ENCODE results near the gene CXCL17. TPM values are rescaled to one million over a fixed set of nuclear protein-coding genes. Genes with fewer than 3 reads are reported as not detected.
"Not testable (repeated sequence)": the region's sequence is repeated elsewhere in the genome, so short reads cannot be mapped to it uniquely, and the experiment has no call there.

Gene CXCL17
- total and polyA plus RNA-seq, 2 donors: 1.7 to 10.8 TPM

GRCh38 chr19:42452590-42452989 lies 9.8 kb upstream of the CXCL17 start:
- Histone ChIP-seq H3K36me3 (ENCODE audit: insufficient read depth) (no peaks in the 10 kb centered on the region), H3K4me1 (ENCODE audit: insufficient read depth) (no peaks in the 10 kb centered on the region), H3K27ac (ENCODE audit: low read depth) (no peak overlapping the region), H3K4me3 (ENCODE audit: low read depth, low read length) (no peak overlapping the region)
- no peak for DNase-seq (ENCODE audit: extremely low spot score)
- 43% methylated on average over 4 of the region's 4 CpGs for WGBS

- WGBS: under 1% methylated on average over 3 of the region's 3 CpGs
- H3K4me3 ChIP-seq (ENCODE audit: low read depth, low read length): no peak overlapping the region
- peak; percentile 54 for DNase-seq (ENCODE audit: extremely low spot score)
- H3K4me1 ChIP-seq (ENCODE audit: insufficient read depth): no peaks in the 10 kb centered on the region
- H3K27ac ChIP-seq (ENCODE audit: low read depth): no peak overlapping the region
- no peaks in the 10 kb centered on the region for H3K36me3 ChIP-seq (ENCODE audit: insufficient read depth)
Measured at GRCh38 chr19:42450314-42450934, 7.7 kb upstream of the CXCL17 start.

- 73% methylated on average over 5 of the region's 5 CpGs for WGBS
- H3K36me3 ChIP-seq (ENCODE audit: insufficient read depth); H3K27ac ChIP-seq (ENCODE audit: low read depth); DNase-seq (ENCODE audit: extremely low spot score); H3K4me3 ChIP-seq (ENCODE audit: low read depth, low read length); H3K4me1 ChIP-seq (ENCODE audit: insufficient read depth): not testable (repeated sequence)
Measured at GRCh38 chr19:42448306-42448705, 5.6 kb upstream of the CXCL17 start.

- no peaks in the 10 kb centered on the region for H3K36me3 ChIP-seq (ENCODE audit: insufficient read depth)
- no peak overlapping the region for H3K4me3 ChIP-seq (ENCODE audit: low read depth, low read length)
- H3K27ac ChIP-seq (ENCODE audit: low read depth): no peak overlapping the region
- no peak for DNase-seq (ENCODE audit: extremely low spot score)
- 88% methylated on average over 7 of the region's 7 CpGs for WGBS
- H3K4me1 ChIP-seq (ENCODE audit: insufficient read depth): no peaks in the 10 kb centered on the region
Measured at GRCh38 chr19:42445948-42446347, 3.2 kb upstream of the CXCL17 start.

- DNase-seq (ENCODE audit: extremely low spot score): no peak
- 58% methylated on average over 4 of the region's 4 CpGs for WGBS
- Histone ChIP-seq H3K4me1 (ENCODE audit: insufficient read depth) (no peaks in the 10 kb centered on the region), H3K4me3 (ENCODE audit: low read depth, low read length) (no peak overlapping the region), H3K27ac (ENCODE audit: low read depth) (peak overlapping the region; percentile 62), H3K36me3 (ENCODE audit: insufficient read depth) (no peaks in the 10 kb centered on the region)
Measured at GRCh38 chr19:42443944-42444398, 1.2 kb upstream of the CXCL17 start.

GRCh38 chr19:42441049-42441445 lies 1.7 kb downstream of the CXCL17 start:
- no peaks in the 10 kb centered on the region for H3K36me3 ChIP-seq (ENCODE audit: insufficient read depth)
- no peak overlapping the region for H3K4me3 ChIP-seq (ENCODE audit: low read depth, low read length)
- peak overlapping the region; percentile 64 for H3K27ac ChIP-seq (ENCODE audit: low read depth)
- 60% methylated on average over 2 of the region's 2 CpGs for WGBS
- no peaks in the 10 kb centered on the region for H3K4me1 ChIP-seq (ENCODE audit: insufficient read depth)
- DNase-seq (ENCODE audit: extremely low spot score): peak; percentile 75

GRCh38 chr19:42440357-42441048 lies 2.2 kb downstream of the CXCL17 start:
- Histone ChIP-seq H3K27ac (ENCODE audit: low read depth) (peak overlapping the region; percentile 64), H3K4me3 (ENCODE audit: low read depth, low read length) (no peak overlapping the region), H3K4me1 (ENCODE audit: insufficient read depth) (no peaks in the 10 kb centered on the region), H3K36me3 (ENCODE audit: insufficient read depth) (no peaks in the 10 kb centered on the region)
- 29% methylated on average over 16 of the region's 16 CpGs for WGBS
- DNase-seq (ENCODE audit: extremely low spot score): no peak

- Histone ChIP-seq H3K4me3 (ENCODE audit: low read depth, low read length) (no peak overlapping the region), H3K4me1 (ENCODE audit: insufficient read depth) (no peaks in the 10 kb centered on the region), H3K27ac (ENCODE audit: low read depth) (no peak overlapping the region), H3K36me3 (ENCODE audit: insufficient read depth) (no peaks in the 10 kb centered on the region)
- no peak for DNase-seq (ENCODE audit: extremely low spot score)
- WGBS: 78% methylated on average over 3 of the region's 3 CpGs
Measured at GRCh38 chr19:42436006-42436405, 6.7 kb downstream of the CXCL17 start.

GRCh38 chr19:42435316-42435715 lies 7.4 kb downstream of the CXCL17 start:
- H3K36me3 ChIP-seq (ENCODE audit: insufficient read depth): no peaks in the 10 kb centered on the region
- no peaks in the 10 kb centered on the region for H3K4me1 ChIP-seq (ENCODE audit: insufficient read depth)
- no peak overlapping the region for H3K4me3 ChIP-seq (ENCODE audit: low read depth, low read length)
- 93% methylated on average over 6 of the region's 6 CpGs for whole genome bisulfite sequencing
- no peak overlapping the region for H3K27ac ChIP-seq (ENCODE audit: low read depth)
- DNase-seq (ENCODE audit: extremely low spot score): no peak

GRCh38 chr19:42433503-42434260 lies 9.1 kb downstream of the CXCL17 start:
- WGBS: 42% methylated on average over 9 of the region's 9 CpGs
- Histone ChIP-seq H3K4me3 (ENCODE audit: low read depth, low read length) (no peak overlapping the region), H3K27ac (ENCODE audit: low read depth) (no peak overlapping the region), H3K36me3 (ENCODE audit: insufficient read depth) (no peaks in the 10 kb centered on the region), H3K4me1 (ENCODE audit: insufficient read depth) (no peaks in the 10 kb centered on the region)
- no peak for DNase-seq (ENCODE audit: extremely low spot score)

- Histone ChIP-seq H3K4me1 (ENCODE audit: insufficient read depth) (no peaks in the 10 kb centered on the region), H3K27ac (ENCODE audit: low read depth) (no peak overlapping the region), H3K4me3 (ENCODE audit: low read depth, low read length) (no peak overlapping the region), H3K36me3 (ENCODE audit: insufficient read depth) (no peaks in the 10 kb centered on the region)
- DNase-seq (ENCODE audit: extremely low spot score): no peak
- 99% methylated on average over 1 of the region's 1 CpG for WGBS
Measured at GRCh38 chr19:42431486-42431885, 11.3 kb downstream of the CXCL17 start.

GRCh38 chr19:42428676-42429075 lies 14.1 kb downstream of the CXCL17 start:
- Histone ChIP-seq H3K27ac (ENCODE audit: low read depth) (no peak overlapping the region), H3K4me3 (ENCODE audit: low read depth, low read length) (no peak overlapping the region), H3K4me1 (ENCODE audit: insufficient read depth) (no peaks in the 10 kb centered on the region), H3K36me3 (ENCODE audit: insufficient read depth) (no peaks in the 10 kb centered on the region)
- 86% methylated on average over 3 of the region's 3 CpGs for WGBS
- no peak for DNase-seq (ENCODE audit: extremely low spot score)

GRCh38 chr19:42427313-42427712 lies 15.4 kb downstream of the CXCL17 start, which contains the start of gene LIPE:
LIPE (minus strand) TSS chr19:42427388; CDS start chr19:42427149, 239 bp downstream.
- no peaks in the 10 kb centered on the region for H3K36me3 ChIP-seq (ENCODE audit: insufficient read depth)
- H3K4me1 ChIP-seq (ENCODE audit: insufficient read depth): no peaks in the 10 kb centered on the region
- no peak within 1 kb of the TSS for H3K4me3 ChIP-seq (ENCODE audit: low read depth, low read length)
- 34% methylated on average over 4 of the region's 4 CpGs for WGBS
- H3K27ac ChIP-seq (ENCODE audit: low read depth): no peak within 1 kb of the TSS
- no peak for DNase-seq (ENCODE audit: extremely low spot score)

- Histone ChIP-seq H3K4me1 (ENCODE audit: insufficient read depth) (no peaks in the 10 kb centered on the region), H3K4me3 (ENCODE audit: low read depth, low read length) (no peak overlapping the region), H3K36me3 (ENCODE audit: insufficient read depth) (no peaks in the 10 kb centered on the region), H3K27ac (ENCODE audit: low read depth) (no peak overlapping the region)
- DNase-seq (ENCODE audit: extremely low spot score): no peak
- WGBS: 93% methylated on average over 3 of the region's 3 CpGs
Measured at GRCh38 chr19:42426643-42427042, 16.1 kb downstream of the CXCL17 start.
